Transverse colon (tissue), 4 donors: ENCODE data around the gene RIN3.

Experiments used
- EP300 ChIP-seq: sonication (generic); formaldehyde crosslinking; IDR thresholded peaks from one replicate; pipeline ENCODE4 v1.6.1; 2017; ENCODE audit warnings: antibody characterized with exemption, low read depth
- POLR2A ChIP-seq: fragments of 450-650 bp; IDR thresholded peaks from one replicate; pipeline ENCODE4 v1.6.1; 2016; ENCODE audit warnings: antibody characterized with exemption, mild to moderate bottlenecking, moderate library complexity
- POLR2AphosphoS5 ChIP-seq, 3 donors: sonication (generic); formaldehyde crosslinking; IDR thresholded peaks; one replicate each; pipeline ENCODE4 v1.6.1; 2016; ENCODE audit warnings: antibody characterized with exemption in 3 of 3
- TF ChIP-seq, protein P1 (sequence below), 5 experiments: fragments of 200-600 bp in 3 of 5; fragments of 450-650 bp in 2 of 5; sonication (generic) in 3 of 5; IDR thresholded peaks; 1 replicate in 2 of 5; 2 replicates in 3 of 5; pipeline ENCODE4 v1.5.1; 2016 to 2017; ENCODE audit warnings: antibody characterized with exemption in 5 of 5, inconsistent platforms in 3 of 5, mild to moderate bottlenecking in 2 of 5, moderate library complexity in 1 of 5

GRCh38 chr14:92486881-92487280 is 26.7 kb upstream of the RIN3 start:
- TF ChIP-seq, protein P1, sequence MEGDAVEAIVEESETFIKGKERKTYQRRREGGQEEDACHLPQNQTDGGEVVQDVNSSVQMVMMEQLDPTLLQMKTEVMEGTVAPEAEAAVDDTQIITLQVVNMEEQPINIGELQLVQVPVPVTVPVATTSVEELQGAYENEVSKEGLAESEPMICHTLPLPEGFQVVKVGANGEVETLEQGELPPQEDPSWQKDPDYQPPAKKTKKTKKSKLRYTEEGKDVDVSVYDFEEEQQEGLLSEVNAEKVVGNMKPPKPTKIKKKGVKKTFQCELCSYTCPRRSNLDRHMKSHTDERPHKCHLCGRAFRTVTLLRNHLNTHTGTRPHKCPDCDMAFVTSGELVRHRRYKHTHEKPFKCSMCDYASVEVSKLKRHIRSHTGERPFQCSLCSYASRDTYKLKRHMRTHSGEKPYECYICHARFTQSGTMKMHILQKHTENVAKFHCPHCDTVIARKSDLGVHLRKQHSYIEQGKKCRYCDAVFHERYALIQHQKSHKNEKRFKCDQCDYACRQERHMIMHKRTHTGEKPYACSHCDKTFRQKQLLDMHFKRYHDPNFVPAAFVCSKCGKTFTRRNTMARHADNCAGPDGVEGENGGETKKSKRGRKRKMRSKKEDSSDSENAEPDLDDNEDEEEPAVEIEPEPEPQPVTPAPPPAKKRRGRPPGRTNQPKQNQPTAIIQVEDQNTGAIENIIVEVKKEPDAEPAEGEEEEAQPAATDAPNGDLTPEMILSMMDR (IDR thresholded peaks at IDR 0.05): no peak
- TF ChIP-seq EP300 (no peak), POLR2AphosphoS5 (IDR thresholded peaks at IDR 0.05) (no peak), POLR2A (no peak)
